Activated CD8-positive, alpha-beta memory T cell treated with anti-CD3 and anti-CD28 coated beads for 24 hours (primary cell): ENCODE results near the gene CLEC17A.
"Not testable (repeated sequence)": the region's sequence is repeated elsewhere in the genome, so short reads cannot be mapped to it uniquely, and the experiment has no call there.

ENCODE experiments used
- DNase-seq: peaks from one replicate; pipeline ENCODE4 v3.0.0-alpha.2; 2020

CLEC17A gene

GRCh38 chr19:14559916-14560775, 22.7 kb upstream of the CLEC17A start:
- DNase-seq: no peak

GRCh38 chr19:14560776-14561108, 22.1 kb upstream of the CLEC17A start:
- no peak for DNase-seq

GRCh38 chr19:14561249-14561648, 21.6 kb upstream of the CLEC17A start:
- no peak for DNase-seq

GRCh38 chr19:14561847-14562351, 21.0 kb upstream of the CLEC17A start:
- no peak for DNase-seq

- DNase-seq: no peak
Observed at GRCh38 chr19:14562660-14563589, 20.0 kb upstream of the CLEC17A start.

- DNase-seq: no peak
Observed at GRCh38 chr19:14563590-14563926, 19.3 kb upstream of the CLEC17A start.

- no peak for DNase-seq
Observed at GRCh38 chr19:14563989-14564651, 18.8 kb upstream of the CLEC17A start.

- not testable (repeated sequence) for DNase-seq
Observed at GRCh38 chr19:14564652-14565297, 18.1 kb upstream of the CLEC17A start.

- DNase-seq: no peak
Observed at GRCh38 chr19:14565298-14565679, 17.6 kb upstream of the CLEC17A start.

GRCh38 chr19:14565765-14566711, 16.8 kb upstream of the CLEC17A start:
- DNase-seq: no peak

GRCh38 chr19:14566712-14567077, 16.2 kb upstream of the CLEC17A start:
- DNase-seq: no peak

GRCh38 chr19:14567079-14567478, 15.8 kb upstream of the CLEC17A start:
- DNase-seq: no peak

GRCh38 chr19:14570864-14571527, 11.9 kb upstream of the CLEC17A start:
- no peak for DNase-seq

- DNase-seq: peak; percentile 94
Observed at GRCh38 chr19:14571695-14572490, 11.0 kb upstream of the CLEC17A start, which contains the start of gene NDUFB7. NDUFB7 (minus strand) TSS chr19:14572066; CDS start chr19:14572000, 66 bp downstream.

- DNase-seq: no peak
Observed at GRCh38 chr19:14575428-14575980, 7.4 kb upstream of the CLEC17A start.

GRCh38 chr19:14576363-14576762, 6.5 kb upstream of the CLEC17A start:
- DNase-seq: no peak

- DNase-seq: no peak
Observed at GRCh38 chr19:14577264-14577663, 5.6 kb upstream of the CLEC17A start.

- no peak for DNase-seq
Observed at GRCh38 chr19:14577885-14578427, 4.9 kb upstream of the CLEC17A start.

- DNase-seq: no peak
Observed at GRCh38 chr19:14580623-14581237, 2.2 kb upstream of the CLEC17A start.
